H9 (cell line): ENCODE results near the gene SMU1. TPM values are rescaled to one million over a fixed set of nuclear protein-coding genes. Genes with fewer than 3 reads are reported as not detected.
"Not testable (repeated sequence)": the region's sequence is repeated elsewhere in the genome, so short reads cannot be mapped to it uniquely, and the experiment has no call there.

Source experiments
- DNase-seq: peaks from one replicate; pipeline ENCODE4 v3.0.0-alpha.2; 2017
- H2AFZ ChIP-seq: one replicate; pipeline ENCODE4 v1.6.1; 2013; ENCODE audit warnings: mild to moderate bottlenecking, low read length, control low read depth, moderate library complexity
- H2AK5ac ChIP-seq: 2 replicates; pipeline ENCODE4 v1.6.1; 2013; ENCODE audit warnings: low read length, control low read depth, mixed read lengths; ENCODE audit not compliant: insufficient read length
- H2BK120ac ChIP-seq: one replicate; pipeline ENCODE4 v1.6.1; 2013; ENCODE audit warnings: low read depth, mild to moderate bottlenecking, low read length, control low read depth, inconsistent platforms; ENCODE audit not compliant: poor library complexity, severe bottlenecking
- H2BK12ac ChIP-seq: 2 replicates; pipeline ENCODE4 v1.6.1; 2013; ENCODE audit warnings: low read length, control low read depth, mixed read lengths, low read depth; ENCODE audit not compliant: insufficient read length
- H2BK15ac ChIP-seq: 2 replicates; pipeline ENCODE4 v1.6.1; 2013; ENCODE audit warnings: low read depth, low read length, control low read depth
- H2BK20ac ChIP-seq: one replicate; pipeline ENCODE4 v1.6.1; 2013; ENCODE audit warnings: low read depth, mild to moderate bottlenecking, low read length, control low read depth, inconsistent platforms; ENCODE audit not compliant: poor library complexity, severe bottlenecking
- H2BK5ac ChIP-seq: 2 replicates; pipeline ENCODE4 v1.6.1; 2013; ENCODE audit warnings: low read length, control low read depth, mixed read lengths; ENCODE audit not compliant: insufficient read length
- H3K14ac ChIP-seq: 2 replicates; pipeline ENCODE4 v1.6.1; 2013; ENCODE audit warnings: low read length, control low read depth; ENCODE audit not compliant: insufficient read depth
- H3K18ac ChIP-seq: 2 replicates; pipeline ENCODE4 v1.6.1; 2013; ENCODE audit warnings: low read depth, mild to moderate bottlenecking, mixed read lengths, low read length, control low read depth; ENCODE audit not compliant: insufficient read length
- H3K23ac ChIP-seq: 2 replicates; pipeline ENCODE4 v1.6.1; 2013; ENCODE audit warnings: low read length, control low read depth, mixed read lengths, low read depth; ENCODE audit not compliant: insufficient read length
- H3K23me2 ChIP-seq: 2 replicates; pipeline ENCODE4 v1.6.1; 2013; ENCODE audit warnings: low read depth, mild to moderate bottlenecking, mixed read lengths, low read length, control low read depth; ENCODE audit not compliant: insufficient read length, poor library complexity, severe bottlenecking
- H3K27ac ChIP-seq: 2 replicates; pipeline ENCODE4 v1.5.1; 2013; ENCODE audit warnings: low read length, control low read depth, mixed read lengths, low read depth; ENCODE audit not compliant: insufficient read length
- H3K27me3 ChIP-seq: 2 replicates; pipeline ENCODE4 v1.6.1; 2013; ENCODE audit warnings: low read length, control low read depth, inconsistent platforms; ENCODE audit not compliant: insufficient read depth
- H3K4ac ChIP-seq: 2 replicates; pipeline ENCODE4 v1.6.1; 2013; ENCODE audit warnings: low read depth, mild to moderate bottlenecking, control low read depth, inconsistent platforms, low read length, moderate library complexity
- H3K4me1 ChIP-seq: 2 replicates; pipeline ENCODE4 v1.6.1; 2013; ENCODE audit warnings: low read length, control low read depth, inconsistent platforms; ENCODE audit not compliant: insufficient read depth
- H3K4me2 ChIP-seq: 2 replicates; pipeline ENCODE4 v1.6.1; 2013; ENCODE audit warnings: low read length, control low read depth, mixed read lengths; ENCODE audit not compliant: insufficient read length, insufficient read depth
- H3K56ac ChIP-seq: 2 replicates; pipeline ENCODE4 v1.6.1; 2013; ENCODE audit warnings: low read depth, mild to moderate bottlenecking, mixed read lengths, low read length, control low read depth; ENCODE audit not compliant: insufficient read length
- H3K79me1 ChIP-seq: 2 replicates; pipeline ENCODE4 v1.6.1; 2013; ENCODE audit warnings: low read depth, mild to moderate bottlenecking, moderate library complexity, low read length, control low read depth, inconsistent platforms; ENCODE audit not compliant: insufficient read depth, poor library complexity, severe bottlenecking
- H3K79me2 ChIP-seq: 2 replicates; pipeline ENCODE4 v1.6.1; 2013; ENCODE audit warnings: low read length, control low read depth, inconsistent platforms; ENCODE audit not compliant: insufficient read depth
- H3K9ac ChIP-seq: 2 replicates; pipeline ENCODE4 v1.6.1; 2013; ENCODE audit warnings: low read length, control low read depth, mixed read lengths; ENCODE audit not compliant: insufficient read length; ENCODE audit errors: extremely low read depth
- H3K9me3 ChIP-seq: one replicate; pipeline ENCODE4 v1.6.1; 2013; ENCODE audit warnings: low read depth, low read length, inconsistent platforms; ENCODE audit not compliant: control insufficient read depth
- H3T11ph ChIP-seq: one replicate; pipeline ENCODE4 v1.6.1; 2013; ENCODE audit warnings: mild to moderate bottlenecking, low read length, control low read depth, inconsistent platforms
- H4K20me1 ChIP-seq: one replicate; pipeline ENCODE4 v1.6.1; 2013; ENCODE audit not compliant: control insufficient read depth, insufficient read length, insufficient read depth
- H4K5ac ChIP-seq: 2 replicates; pipeline ENCODE4 v1.6.1; 2013; ENCODE audit warnings: low read depth, mild to moderate bottlenecking, mixed read lengths, low read length, control low read depth; ENCODE audit not compliant: insufficient read length
- H4K8ac ChIP-seq: replicated peaks from 2 replicates; pipeline ENCODE4 v1.6.1; 2013; ENCODE audit warnings: low read length, control low read depth, mixed read lengths, low read depth; ENCODE audit not compliant: insufficient read length
- H4K91ac ChIP-seq: 2 replicates; pipeline ENCODE4 v1.6.1; 2013; ENCODE audit warnings: low read depth, mild to moderate bottlenecking, moderate library complexity, mixed read lengths, low read length, control low read depth; ENCODE audit not compliant: insufficient read length
- H3K27ac Mint-ChIP-seq, 3 experiments: 2 replicates in 2 of 3; 3 replicates in 1 of 3; pipeline ENCODE4 v1.8.0; 2020 to 2021; ENCODE audit warnings: mixed read lengths in 3 of 3, mild to moderate bottlenecking in 1 of 3, moderate library complexity in 1 of 3
- H3K27me3 Mint-ChIP-seq: 2 replicates; pipeline ENCODE4 v1.8.0; 2021; ENCODE audit warnings: low read depth, mild to moderate bottlenecking, moderate library complexity, mixed read lengths
- H3K36me3 Mint-ChIP-seq, 3 experiments: 2 replicates in 2 of 3; 3 replicates in 1 of 3; pipeline ENCODE4 v1.8.0; 2020 to 2021; ENCODE audit warnings: low read depth in 3 of 3, mixed read lengths in 3 of 3; ENCODE audit not compliant: insufficient read depth in 1 of 3
- H3K4me1 Mint-ChIP-seq, 2 experiments: 2 replicates each; pipeline ENCODE4 v1.8.0; 2020; ENCODE audit warnings: mixed read lengths in 2 of 2
- H3K4me3 Mint-ChIP-seq, 2 experiments: 2 replicates in 1 of 2; 3 replicates in 1 of 2; pipeline ENCODE4 v1.8.0; 2020 to 2021; ENCODE audit warnings: mild to moderate bottlenecking in 2 of 2, mixed read lengths in 2 of 2, moderate library complexity in 1 of 2
- H3K9me3 Mint-ChIP-seq, 2 experiments: 2 replicates in 1 of 2; 3 replicates in 1 of 2; pipeline ENCODE4 v1.8.0; 2020; ENCODE audit warnings: mild to moderate bottlenecking in 2 of 2, mixed read lengths in 2 of 2, moderate library complexity in 1 of 2
- CTCF ChIP-seq: fragments of 200-600 bp; sonication (generic); conservative IDR thresholded peaks from 3 replicates; pipeline ENCODE4 v1.8.0; 2021; ENCODE audit warnings: antibody characterized with exemption, mild to moderate bottlenecking
- WGBS: extraction: QIAGEN DNeasy Blood & Tissue Kit; methylation state at CpG from one replicate; pipeline ENCODE4 v1.1.7; 2013; ENCODE audit warnings: missing lambda C conversion rate, low lambda C conversion rate, mixed read lengths; ENCODE audit not compliant: insufficient read length; ENCODE audit errors: extremely low coverage; 5-methylcytosine and 5-hydroxymethylcytosine counted together
- total RNA-seq: library from RNA; stranded (reverse); gene quantifications from 2 replicates; pipeline ENCODE4 v1.2.1, GENCODE V29; 2021

Gene SMU1
- total RNA-seq, 1 experiment from 2014 or later = 26.9 TPM

GRCh38 chr9:33007755-33008154 lies 68.7 kb downstream of the SMU1 start:
- no peaks in the 10 kb centered on the region for H4K20me1 ChIP-seq
- no peak overlapping the region for H3K4me2 ChIP-seq
- no peak overlapping the region for H2BK120ac ChIP-seq
- no peak overlapping the region for H3K18ac ChIP-seq
- no peak overlapping the region for H2AFZ ChIP-seq
- WGBS = no CpG with 5 or more reads among the region's 4 CpGs
- H3K27me3 ChIP-seq = no peaks in the 10 kb centered on the region
- no peaks in the 10 kb centered on the region for H3K4me1 Mint-ChIP-seq
- H3K4me3 Mint-ChIP-seq = no peak overlapping the region
- no peaks in the 10 kb centered on the region for H3K4me1 ChIP-seq
- H2BK20ac ChIP-seq = no peak overlapping the region
- H3K27me3 Mint-ChIP-seq = no peaks in the 10 kb centered on the region; the same call in 1 of the 2 replicates
- peaks cover 2% of the 10 kb centered on the region for H3K79me1 ChIP-seq
- H3K9me3 ChIP-seq = no peaks in the 10 kb centered on the region
- DNase-seq = no peak
- no peak overlapping the region for H3K27ac ChIP-seq
- H3K36me3 Mint-ChIP-seq = peaks cover 0 to 11% (median 0%) of the 10 kb centered on the region in 3 experiments; a peak in 1 of 7 replicates
- no peak overlapping the region for H2BK5ac ChIP-seq
- H4K8ac ChIP-seq = no peak overlapping the region
- no peak overlapping the region for H3K23ac ChIP-seq
- H4K5ac ChIP-seq = no peak overlapping the region
- H3K14ac ChIP-seq = no peak overlapping the region
- no peak overlapping the region for H3T11ph ChIP-seq
- no peaks in the 10 kb centered on the region for H3K9me3 Mint-ChIP-seq
- H3K27ac Mint-ChIP-seq = no peak overlapping the region
- no peak overlapping the region for H4K91ac ChIP-seq
- no peaks in the 10 kb centered on the region for H3K79me2 ChIP-seq
- no peak overlapping the region for H2BK12ac ChIP-seq
- no peak overlapping the region for H2BK15ac ChIP-seq
- H3K9ac ChIP-seq = no peak overlapping the region
- H3K4ac ChIP-seq = no peak overlapping the region
- no peak overlapping the region for H3K56ac ChIP-seq
- no peak for TF ChIP-seq CTCF
- no peak overlapping the region for H2AK5ac ChIP-seq
- H3K23me2 ChIP-seq = no peaks in the 10 kb centered on the region

GRCh38 chr9:33005335-33005734 lies 71.1 kb downstream of the SMU1 start:
- not testable (repeated sequence) for H3K36me3 Mint-ChIP-seq, H3K23me2 ChIP-seq, H3K4me1 Mint-ChIP-seq, H3K27me3 ChIP-seq, H2BK120ac ChIP-seq, H3K56ac ChIP-seq, H3K23ac ChIP-seq, H3K9me3 Mint-ChIP-seq, H3K18ac ChIP-seq, H3T11ph ChIP-seq, H3K27ac Mint-ChIP-seq, H4K8ac ChIP-seq, H3K27me3 Mint-ChIP-seq, H3K79me2 ChIP-seq, H2BK15ac ChIP-seq, H2AK5ac ChIP-seq, H4K5ac ChIP-seq, H3K9ac ChIP-seq, H2BK5ac ChIP-seq, H2AFZ ChIP-seq, H3K4me3 Mint-ChIP-seq, H3K4me2 ChIP-seq, H3K14ac ChIP-seq, H3K4me1 ChIP-seq, H3K79me1 ChIP-seq, H2BK20ac ChIP-seq, H3K9me3 ChIP-seq, DNase-seq, H3K27ac ChIP-seq, H4K20me1 ChIP-seq, H3K4ac ChIP-seq, H4K91ac ChIP-seq, H2BK12ac ChIP-seq
